C4-2B (cell line): ENCODE data around the gene CPSF7.

Experiments
- CTCF ChIP-seq: fragments of 450-650 bp; conservative IDR thresholded peaks from 2 replicates; pipeline ENCODE4 v1.5.1; 2017; ENCODE audit warnings: mild to moderate bottlenecking
- ZFX ChIP-seq: fragments of 450-650 bp; IDR thresholded peaks from 2 replicates; pipeline ENCODE4 v1.6.1; 2017

DNA sequence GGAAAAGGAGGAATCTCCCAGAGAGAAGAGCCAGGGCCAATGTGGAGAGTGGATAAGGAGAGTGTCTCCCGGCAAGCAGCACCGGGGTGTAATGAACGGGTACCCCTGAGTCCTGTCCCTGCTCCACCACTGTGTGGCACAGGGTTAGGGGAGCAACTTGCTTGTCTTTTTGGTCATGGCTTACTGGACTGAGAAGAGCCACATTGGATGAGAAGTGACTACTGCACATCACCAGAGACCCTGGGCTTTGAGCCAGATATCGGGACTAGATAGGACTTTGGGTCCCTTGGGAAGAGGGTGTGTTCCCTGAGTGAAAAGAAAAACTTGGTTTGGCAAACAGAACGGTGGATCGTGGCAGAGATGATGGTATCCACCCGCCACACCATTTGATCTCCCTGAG, 24.7 kb upstream of the CPSF7 start:
- TF ChIP-seq CTCF: no peak
- no peak for TF ChIP-seq ZFX
